Astrocyte of the cerebellum (primary cell): ENCODE measurements around the gene SLC22A23.

Experiments
- DNase-seq: peaks from one replicate; pipeline ENCODE4 v3.0.0-alpha.2; 2011; ENCODE audit warnings: low read depth
- H3K4me3 ChIP-seq: 2 replicates; pipeline ENCODE4 v1.5.1; 2011; ENCODE audit warnings: mild to moderate bottlenecking, low read depth, low read length, moderate library complexity
- in situ Hi-C: cut with HindIII; loops from 2 replicates; pipeline ENCODE4 v1.10.0; 2017; ENCODE audit warnings: low sequenced_read_pairs
- TF ChIP-seq, protein P1 (sequence below): IDR thresholded peaks from 2 replicates; pipeline ENCODE4 v1.5.1; 2012; ENCODE audit warnings: low read length, low read depth, moderate library complexity, mild to moderate bottlenecking; ENCODE audit errors: missing control alignments

The SLC22A23 gene

DNA sequence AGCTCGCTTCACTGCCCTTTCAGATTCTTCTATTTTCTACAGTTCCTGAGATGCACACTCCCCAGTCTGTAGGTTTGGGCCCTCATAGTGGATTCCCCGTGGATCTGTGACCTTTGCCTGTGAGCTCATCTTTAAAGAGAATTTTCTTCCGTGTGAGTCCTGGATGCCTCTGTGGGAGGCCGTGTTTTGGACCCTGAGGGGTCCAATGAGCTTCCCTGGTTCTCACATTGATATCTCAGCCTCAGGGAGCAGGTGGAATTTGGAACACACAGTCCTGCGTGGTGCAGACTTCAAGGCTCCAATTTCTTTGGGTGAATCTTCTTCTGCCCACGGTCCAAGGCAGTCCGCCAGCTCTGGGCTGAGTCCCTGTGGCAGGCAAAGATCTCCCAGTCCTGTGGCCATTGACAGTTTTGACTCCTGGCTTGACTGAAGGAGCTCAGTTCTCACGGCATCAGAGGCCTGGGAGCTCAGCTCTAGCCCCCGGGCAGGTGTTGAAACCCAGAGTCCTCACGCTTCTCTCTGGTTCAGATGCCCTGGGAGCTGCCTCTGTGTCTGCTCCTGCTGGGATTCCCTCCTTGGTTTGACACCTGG lies 137.1 kb downstream of the SLC22A23 start:
- TF ChIP-seq, protein P1, sequence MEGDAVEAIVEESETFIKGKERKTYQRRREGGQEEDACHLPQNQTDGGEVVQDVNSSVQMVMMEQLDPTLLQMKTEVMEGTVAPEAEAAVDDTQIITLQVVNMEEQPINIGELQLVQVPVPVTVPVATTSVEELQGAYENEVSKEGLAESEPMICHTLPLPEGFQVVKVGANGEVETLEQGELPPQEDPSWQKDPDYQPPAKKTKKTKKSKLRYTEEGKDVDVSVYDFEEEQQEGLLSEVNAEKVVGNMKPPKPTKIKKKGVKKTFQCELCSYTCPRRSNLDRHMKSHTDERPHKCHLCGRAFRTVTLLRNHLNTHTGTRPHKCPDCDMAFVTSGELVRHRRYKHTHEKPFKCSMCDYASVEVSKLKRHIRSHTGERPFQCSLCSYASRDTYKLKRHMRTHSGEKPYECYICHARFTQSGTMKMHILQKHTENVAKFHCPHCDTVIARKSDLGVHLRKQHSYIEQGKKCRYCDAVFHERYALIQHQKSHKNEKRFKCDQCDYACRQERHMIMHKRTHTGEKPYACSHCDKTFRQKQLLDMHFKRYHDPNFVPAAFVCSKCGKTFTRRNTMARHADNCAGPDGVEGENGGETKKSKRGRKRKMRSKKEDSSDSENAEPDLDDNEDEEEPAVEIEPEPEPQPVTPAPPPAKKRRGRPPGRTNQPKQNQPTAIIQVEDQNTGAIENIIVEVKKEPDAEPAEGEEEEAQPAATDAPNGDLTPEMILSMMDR = no peak
- H3K4me3 ChIP-seq = no peak overlapping the region
- in situ Hi-C loops = no loop called here
- no peak for DNase-seq

DNA sequence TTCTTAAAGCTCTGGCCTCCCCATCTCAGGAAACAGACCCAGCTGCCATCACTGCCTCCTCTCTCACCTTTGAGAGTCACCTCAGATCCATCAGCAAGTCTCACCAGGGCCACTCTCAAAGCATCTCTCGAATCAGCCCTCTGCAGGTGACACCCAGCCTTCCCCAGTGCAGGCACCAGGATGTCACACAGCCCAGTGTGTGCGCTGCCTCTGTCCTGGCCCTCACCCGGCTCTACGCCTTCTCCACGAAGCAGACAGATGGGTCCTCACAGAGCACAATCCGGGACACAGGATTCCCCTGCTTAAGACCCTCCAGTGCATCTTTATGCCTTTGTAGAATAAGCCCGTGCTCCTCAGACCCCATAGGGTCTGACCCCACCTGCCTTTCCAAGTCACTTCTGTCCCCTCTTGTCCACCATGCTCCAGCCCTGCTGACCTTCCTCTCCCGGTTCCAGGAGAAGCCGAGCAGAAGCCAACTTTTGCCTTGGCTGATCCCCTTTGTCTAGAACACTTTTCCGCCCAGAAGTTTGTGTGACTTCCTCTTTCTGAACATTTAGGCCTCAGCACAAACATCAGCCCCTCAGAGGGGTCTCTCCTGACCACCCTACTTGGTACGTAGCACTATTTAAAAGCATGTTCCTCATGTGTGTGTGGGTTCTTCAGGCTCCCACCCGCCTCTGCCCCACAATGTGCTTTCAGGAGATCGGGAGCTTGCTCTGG lies 137.9 kb downstream of the SLC22A23 start:
- in situ Hi-C loops = no loop called here
- DNase-seq = no peak
- no peak overlapping the region for H3K4me3 ChIP-seq
- TF ChIP-seq, protein P1 = no peak

DNA sequence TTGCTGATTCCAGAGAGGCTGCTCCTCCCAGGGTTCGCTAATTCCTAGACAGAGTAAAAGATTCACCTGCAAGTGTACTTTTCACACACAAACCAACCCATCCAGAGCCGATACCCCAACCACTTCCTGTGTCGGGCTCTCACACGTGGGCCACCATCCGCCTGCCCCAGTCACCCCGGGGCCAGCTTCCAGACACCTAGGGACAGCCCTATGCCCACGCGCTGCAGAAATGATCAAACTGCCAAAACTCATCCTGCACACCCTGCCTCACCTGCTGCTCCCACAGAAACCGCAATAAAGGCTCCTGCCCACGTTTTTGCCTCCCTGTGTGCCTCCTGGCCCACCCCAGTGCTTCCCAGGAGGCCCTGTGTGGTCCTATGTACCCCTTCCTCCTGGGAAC lies 138.6 kb downstream of the SLC22A23 start:
- DNase-seq = no peak
- no peak overlapping the region for H3K4me3 ChIP-seq
- in situ Hi-C loops = no loop called here
- TF ChIP-seq, protein P1 = no peak

DNA sequence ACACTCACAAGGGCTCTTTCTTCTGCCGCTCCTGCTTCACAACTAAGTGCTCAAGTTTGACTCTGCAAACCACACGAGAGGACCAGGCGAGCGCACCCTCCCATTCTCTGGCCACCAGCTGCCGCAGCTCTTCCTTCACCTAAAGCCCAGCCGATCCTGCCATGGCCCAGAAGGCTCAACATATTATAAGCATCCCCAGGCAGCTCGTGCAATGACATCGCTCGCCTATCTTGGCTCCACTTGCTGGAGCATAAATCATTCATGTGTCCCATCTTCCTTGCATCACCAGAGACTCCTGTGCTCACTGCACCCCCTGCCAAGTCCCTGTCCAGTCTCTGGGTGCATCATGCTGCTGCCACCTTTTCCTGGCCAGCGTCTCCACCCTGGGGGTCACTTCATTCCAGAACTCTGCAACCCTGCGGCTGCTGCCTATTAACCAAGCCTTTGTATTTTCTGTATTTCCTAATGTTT lies 139.1 kb downstream of the SLC22A23 start:
- TF ChIP-seq, protein P1 = no peak
- no peak for DNase-seq
- H3K4me3 ChIP-seq = no peak overlapping the region
- in situ Hi-C loops = no loop called here

DNA sequence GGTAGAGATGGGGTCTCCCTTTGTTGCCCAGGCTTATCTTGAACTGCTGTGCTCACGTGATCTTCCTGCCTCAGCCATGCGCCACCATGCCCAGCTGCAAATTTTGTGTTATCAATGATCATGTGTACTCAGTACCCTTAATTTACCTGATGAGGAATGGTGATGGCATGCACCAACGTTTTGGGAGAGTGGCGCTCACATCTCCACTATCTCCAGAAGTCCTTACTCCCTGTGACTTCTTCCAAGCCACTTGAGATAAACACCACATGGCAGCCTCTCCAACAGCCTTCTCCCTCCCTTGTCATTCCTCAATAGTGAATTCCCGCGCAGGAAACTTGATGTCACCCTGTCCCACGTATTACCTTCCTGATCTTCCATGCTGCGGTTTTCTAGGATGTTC lies 140.0 kb downstream of the SLC22A23 start:
- H3K4me3 ChIP-seq = no peak overlapping the region
- no peak for DNase-seq
- in situ Hi-C loops = no loop called here
- TF ChIP-seq, protein P1 = no peak

DNA sequence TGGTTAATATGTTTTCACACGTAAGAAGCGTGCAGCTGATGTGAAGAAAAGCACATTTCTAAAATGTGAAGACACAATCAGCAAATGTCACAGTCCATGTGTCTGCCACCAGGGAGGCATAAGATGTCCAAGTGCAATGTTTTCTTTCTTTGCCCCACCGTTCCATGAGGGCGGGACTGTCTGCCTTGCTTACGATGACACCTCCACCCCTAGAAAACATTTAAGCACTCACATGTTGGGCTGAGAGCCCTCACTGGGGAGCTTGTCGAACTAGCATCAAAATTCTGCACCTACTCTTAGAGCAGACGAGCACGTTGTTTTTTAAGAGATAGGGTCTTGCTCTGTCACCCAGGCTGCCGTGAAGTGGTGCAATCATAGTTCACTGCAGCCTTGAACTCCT lies 140.5 kb downstream of the SLC22A23 start:
- in situ Hi-C loops = no loop called here
- TF ChIP-seq, protein P1 = no peak
- no peak for DNase-seq
- no peak overlapping the region for H3K4me3 ChIP-seq
